Measurements from ENCODE around the gene BLID. TPM values are rescaled to one million over a fixed set of nuclear protein-coding genes. Genes with fewer than 3 reads are reported as not detected.
A peak's percentile ranks its signal among the peaks of the same experiment; 100 is the strongest.

Gene BLID
- total and polyA plus RNA-seq, 2 of the 4 experiments (the other 2 are of a cell fraction): 0.24 to 30.8 TPM

DNA sequence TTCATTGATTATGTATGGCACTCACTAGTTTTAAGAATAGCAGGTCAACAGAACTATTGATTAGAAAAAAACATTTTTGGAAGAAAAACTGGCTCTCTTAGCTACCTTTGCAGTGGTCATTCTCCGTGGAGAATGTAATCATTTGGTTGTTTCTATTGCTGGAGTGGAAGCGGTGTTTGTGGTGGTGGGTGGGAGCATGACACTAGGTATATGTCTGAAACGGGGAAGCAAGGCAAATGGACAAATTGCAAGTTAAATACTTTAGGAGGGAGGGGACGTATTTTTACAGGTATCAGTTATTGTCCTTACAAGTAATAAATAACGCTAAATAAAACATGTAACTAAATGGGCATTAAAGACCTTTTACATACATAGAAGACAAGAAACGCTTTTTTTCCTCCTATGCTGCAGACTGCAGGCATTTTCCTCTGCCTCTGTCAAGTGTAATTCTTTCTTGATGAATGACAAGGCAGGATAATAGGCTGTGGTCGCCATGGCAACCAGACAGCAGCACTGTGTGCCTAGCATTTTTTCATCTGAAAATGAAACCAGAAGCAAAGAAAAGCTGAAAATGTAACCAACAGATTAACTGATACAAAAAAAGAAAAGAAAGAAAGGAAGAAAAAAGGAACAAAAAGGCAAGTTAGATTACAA, 46.2 kb downstream of the BLID start:
- Histone ChIP-seq H3K79me1 (ENCODE audit: low read depth in 1 of 2, low read length in 2 of 2) (peaks cover 8 to 54% of the 10 kb centered on the region in 2 experiments), H2BK20ac (ENCODE audit: low read depth, low read length) (no peak overlapping the region), H2BK15ac (ENCODE audit: low read depth, low read length) (no peak overlapping the region), H2BK120ac (ENCODE audit: low read depth, low read length) (no peak overlapping the region), H4K8ac (ENCODE audit: low read depth in 2 of 2, low read length in 2 of 2) (peak overlapping the region in 1 of 2 experiments; percentile 25; a peak in 1 of 4 replicates), H3K36me3 (ENCODE audit: control insufficient read depth, insufficient read depth, low read length) (peaks cover 8% of the 10 kb centered on the region), H3K9me1 (ENCODE audit: insufficient read depth, low read length) (peaks cover 10% of the 10 kb centered on the region), H3K9me3 (ENCODE audit: control insufficient read depth, insufficient read depth, low read length) (peaks cover 3% of the 10 kb centered on the region; the same call in 1 of the 2 replicates), H3K23ac (ENCODE audit: low read depth, low read length) (no peak overlapping the region; the same call in 1 of the 2 replicates), H2BK5ac (ENCODE audit: low read depth, low read length, poor library complexity, severe bottlenecking) (peak overlapping the region; percentile 65), H4K91ac (ENCODE audit: insufficient read depth, low read depth, low read length) (no peak overlapping the region), H3K4me2 (ENCODE audit: low read depth, low read length) (peak overlapping the region; percentile 23; the same call in 1 of the 2 replicates), H3K4ac (ENCODE audit: low read depth, low read length) (no peak overlapping the region), H3K4me1 (ENCODE audit: control insufficient read depth, insufficient read depth, low read length) (peaks cover 16% of the 10 kb centered on the region), H4K5ac (ENCODE audit: low read depth, low read length) (no peak overlapping the region), H3K18ac (ENCODE audit: low read depth, low read length) (no peak overlapping the region), H4K20me1 (ENCODE audit: insufficient read depth, low read length) (no peaks in the 10 kb centered on the region), H2AFZ (replicated peaks; ENCODE audit: low read length, poor library complexity) (no peak overlapping the region), H2AK5ac (ENCODE audit: low read depth, low read length) (peak overlapping the region; percentile 35; the same call in 1 of the 2 replicates), H3K27ac (ENCODE audit: insufficient read depth, low read length) (no peak overlapping the region), H2AK9ac (replicated peaks; ENCODE audit: low read depth, low read length, poor library complexity) (no peak overlapping the region), H3K4me3 (ENCODE audit: insufficient read depth, low read depth, low read length) (no peak overlapping the region), H3K14ac (replicated peaks; ENCODE audit: low read depth, low read length) (no peak overlapping the region), H3K9ac (ENCODE audit: low read depth, low read length) (peak overlapping the region; percentile 6; the same call in 1 of the 2 replicates), H3K27me3 (ENCODE audit: control insufficient read depth, insufficient read depth, low read length) (no peaks in the 10 kb centered on the region), H3K56ac (ENCODE audit: extremely low read depth, insufficient read depth, low read length) (no peak overlapping the region)
- ATAC-seq (ENCODE audit: low read depth) (no peak; the same call in 1 of the 2 replicates), DNase-seq (peak; percentile 91)
- intact Hi-C loops (cut with micrococcal nuclease): no loop called here
- CTCF ChIA-PET: interaction anchor here (0.7 to 0.8 kb wide), 2 partner anchors 336 to 408 kb away, joined by 3 read pairs; no protein-coding TSS in a partner anchor
- POLR2A ChIA-PET (ENCODE audit: unreplicated experiment): interaction anchor here (0.6 kb wide), 1 partner anchor 32 kb away, joined by 3 read pairs; no protein-coding TSS in a partner anchor
- in situ Hi-C loops (cut with MboI; ENCODE audit: low sequenced_read_pairs): no loop called here
- dilution Hi-C loops (cut with HindIII; ENCODE audit: low sequenced_read_pairs, unreplicated experiment): no loop called here
- no CpG with 5 or more reads among the region's 7 CpGs for WGBS, 2 experiments (ENCODE audit: extremely low coverage in 2 of 2, insufficient read length in 1 of 2)
- no TSS peak for BruUV-seq (replicated peaks)
- no peak for TF ChIP-seq MAZ (IDR thresholded peaks at IDR 0.05; ENCODE audit: borderline replicate concordance, low read depth, low read length)
- no peak for TF ChIP-seq MXI1 (IDR thresholded peaks at IDR 0.05; ENCODE audit: borderline replicate concordance, low read depth, low read length)
- no peak for TF ChIP-seq SMC3 (IDR thresholded peaks at IDR 0.05; ENCODE audit: low read depth, low read length)
- TF ChIP-seq, protein P1, sequence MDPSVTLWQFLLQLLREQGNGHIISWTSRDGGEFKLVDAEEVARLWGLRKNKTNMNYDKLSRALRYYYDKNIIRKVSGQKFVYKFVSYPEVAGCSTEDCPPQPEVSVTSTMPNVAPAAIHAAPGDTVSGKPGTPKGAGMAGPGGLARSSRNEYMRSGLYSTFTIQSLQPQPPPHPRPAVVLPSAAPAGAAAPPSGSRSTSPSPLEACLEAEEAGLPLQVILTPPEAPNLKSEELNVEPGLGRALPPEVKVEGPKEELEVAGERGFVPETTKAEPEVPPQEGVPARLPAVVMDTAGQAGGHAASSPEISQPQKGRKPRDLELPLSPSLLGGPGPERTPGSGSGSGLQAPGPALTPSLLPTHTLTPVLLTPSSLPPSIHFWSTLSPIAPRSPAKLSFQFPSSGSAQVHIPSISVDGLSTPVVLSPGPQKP (IDR thresholded peaks at IDR 0.05; ENCODE audit: borderline replicate concordance, low read depth, low read length): no peak
- TF ChIP-seq, protein P2, sequence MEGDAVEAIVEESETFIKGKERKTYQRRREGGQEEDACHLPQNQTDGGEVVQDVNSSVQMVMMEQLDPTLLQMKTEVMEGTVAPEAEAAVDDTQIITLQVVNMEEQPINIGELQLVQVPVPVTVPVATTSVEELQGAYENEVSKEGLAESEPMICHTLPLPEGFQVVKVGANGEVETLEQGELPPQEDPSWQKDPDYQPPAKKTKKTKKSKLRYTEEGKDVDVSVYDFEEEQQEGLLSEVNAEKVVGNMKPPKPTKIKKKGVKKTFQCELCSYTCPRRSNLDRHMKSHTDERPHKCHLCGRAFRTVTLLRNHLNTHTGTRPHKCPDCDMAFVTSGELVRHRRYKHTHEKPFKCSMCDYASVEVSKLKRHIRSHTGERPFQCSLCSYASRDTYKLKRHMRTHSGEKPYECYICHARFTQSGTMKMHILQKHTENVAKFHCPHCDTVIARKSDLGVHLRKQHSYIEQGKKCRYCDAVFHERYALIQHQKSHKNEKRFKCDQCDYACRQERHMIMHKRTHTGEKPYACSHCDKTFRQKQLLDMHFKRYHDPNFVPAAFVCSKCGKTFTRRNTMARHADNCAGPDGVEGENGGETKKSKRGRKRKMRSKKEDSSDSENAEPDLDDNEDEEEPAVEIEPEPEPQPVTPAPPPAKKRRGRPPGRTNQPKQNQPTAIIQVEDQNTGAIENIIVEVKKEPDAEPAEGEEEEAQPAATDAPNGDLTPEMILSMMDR (conservative IDR thresholded peaks at IDR 0.05; ENCODE audit: low read depth, low read length): no peak
- no peak for TF ChIP-seq CEBPB (IDR thresholded peaks at IDR 0.05; ENCODE audit: low read depth, low read length)
- TF ChIP-seq POLR2A (IDR thresholded peaks at IDR 0.05; ENCODE audit: low read depth, low read length): no peak
- no peak for TF ChIP-seq RAD21 (IDR thresholded peaks at IDR 0.05; ENCODE audit: low read length)
- no peak for TF ChIP-seq MAFK (IDR thresholded peaks at IDR 0.05; ENCODE audit: low read depth, low read length)
- TF ChIP-seq RCOR1 (IDR thresholded peaks at IDR 0.05; ENCODE audit: insufficient replicate concordance, low read length): no peak
- no peak for TF ChIP-seq CHD1 (IDR thresholded peaks at IDR 0.05; ENCODE audit: low read depth, low read length)
- no peak for TF ChIP-seq BHLHE40 (IDR thresholded peaks at IDR 0.05; ENCODE audit: low read depth, low read length)
- TF ChIP-seq NFE2L2 (IDR thresholded peaks at IDR 0.05; ENCODE audit: low read depth, low read length): no peak
- no peak for TF ChIP-seq FOS (IDR thresholded peaks at IDR 0.05; ENCODE audit: low read depth, low read length)
- TF ChIP-seq, protein P3, sequence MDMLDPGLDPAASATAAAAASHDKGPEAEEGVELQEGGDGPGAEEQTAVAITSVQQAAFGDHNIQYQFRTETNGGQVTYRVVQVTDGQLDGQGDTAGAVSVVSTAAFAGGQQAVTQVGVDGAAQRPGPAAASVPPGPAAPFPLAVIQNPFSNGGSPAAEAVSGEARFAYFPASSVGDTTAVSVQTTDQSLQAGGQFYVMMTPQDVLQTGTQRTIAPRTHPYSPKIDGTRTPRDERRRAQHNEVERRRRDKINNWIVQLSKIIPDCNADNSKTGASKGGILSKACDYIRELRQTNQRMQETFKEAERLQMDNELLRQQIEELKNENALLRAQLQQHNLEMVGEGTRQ (IDR thresholded peaks at IDR 0.05; ENCODE audit: low read depth, low read length): no peak
